Heart left ventricle (tissue), 13 donors: ENCODE data around the gene LINC01488.

Source experiments
- POLR2A ChIP-seq, 2 donors: fragments of 450-650 bp; IDR thresholded peaks; one replicate each; pipeline ENCODE4 v1.6.1; 2017; ENCODE audit warnings: antibody characterized with exemption in 2 of 2, mild to moderate bottlenecking in 2 of 2, moderate library complexity in 2 of 2
- TF ChIP-seq, protein P1 (sequence below), 12 donors: fragments of 200-600 bp; sonication (generic) in 4 of 12; IDR thresholded peaks; one replicate each; pipeline versions ENCODE4 v1.5.0 to v1.8.0; 2018 to 2022; ENCODE audit warnings: antibody characterized with exemption in 12 of 12, mild to moderate bottlenecking in 5 of 12
- donor health status: ischemic (EF 13 %, LVEDD 7.1; RV severe dilation, severe dysfunction).
- donor health status: DM: no; HTN: yes; CAD: no.
- donor health status: DM: no; HTN: no; CAD: no.
- donor health status: ischemic (EF 25% LVEDD 6.9; RV normal size, moderate dysfunction).
- donor health status: ischemic (EF 25% LVEDD 5.7; RV mildly dilated, moderate dysfunction).
- donor health status: ischemic (EF 35%, LVEDD 5.7; RV mildly dilated, moderate dysfunction).
- donor health status: nonischemic (EF 11% LVEDD 7.7; RV severe dilation, severe dysfunction).
- donor health status: DM: yes; HTN: yes; CAD: no.
- donor health status: PGD.
- donor health status: ischemic (EF 29% LVEDD 5.4; RV normal size, mild dysfunction).
- donor health status: nonischemic (EF 23%, LVEDD 6.1; RV moderate dilation, normal function).

DNA sequence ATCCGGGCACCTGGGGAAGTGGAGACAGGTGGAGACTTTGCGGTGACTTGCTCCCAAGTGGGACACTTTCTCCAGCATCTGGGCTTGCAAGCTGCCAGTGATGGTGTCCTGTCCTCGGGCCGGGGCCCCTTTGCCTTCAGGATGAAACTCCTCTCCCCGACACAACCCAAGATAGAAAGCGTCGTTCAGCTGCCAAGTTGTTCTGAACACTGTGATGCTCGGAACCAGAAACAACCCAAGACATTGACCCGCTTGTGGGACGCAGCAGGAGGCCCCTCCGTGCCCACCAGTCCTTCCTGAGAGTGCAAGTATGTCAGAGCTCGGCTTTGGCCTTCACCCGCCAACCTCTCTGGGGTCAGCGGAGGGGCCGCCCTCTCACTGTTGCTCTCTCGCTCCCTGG lies 31.3 kb downstream of the LINC01488 start:
- no peak for TF ChIP-seq POLR2A (IDR thresholded peaks at IDR 0.05)
- TF ChIP-seq, protein P1, sequence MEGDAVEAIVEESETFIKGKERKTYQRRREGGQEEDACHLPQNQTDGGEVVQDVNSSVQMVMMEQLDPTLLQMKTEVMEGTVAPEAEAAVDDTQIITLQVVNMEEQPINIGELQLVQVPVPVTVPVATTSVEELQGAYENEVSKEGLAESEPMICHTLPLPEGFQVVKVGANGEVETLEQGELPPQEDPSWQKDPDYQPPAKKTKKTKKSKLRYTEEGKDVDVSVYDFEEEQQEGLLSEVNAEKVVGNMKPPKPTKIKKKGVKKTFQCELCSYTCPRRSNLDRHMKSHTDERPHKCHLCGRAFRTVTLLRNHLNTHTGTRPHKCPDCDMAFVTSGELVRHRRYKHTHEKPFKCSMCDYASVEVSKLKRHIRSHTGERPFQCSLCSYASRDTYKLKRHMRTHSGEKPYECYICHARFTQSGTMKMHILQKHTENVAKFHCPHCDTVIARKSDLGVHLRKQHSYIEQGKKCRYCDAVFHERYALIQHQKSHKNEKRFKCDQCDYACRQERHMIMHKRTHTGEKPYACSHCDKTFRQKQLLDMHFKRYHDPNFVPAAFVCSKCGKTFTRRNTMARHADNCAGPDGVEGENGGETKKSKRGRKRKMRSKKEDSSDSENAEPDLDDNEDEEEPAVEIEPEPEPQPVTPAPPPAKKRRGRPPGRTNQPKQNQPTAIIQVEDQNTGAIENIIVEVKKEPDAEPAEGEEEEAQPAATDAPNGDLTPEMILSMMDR (IDR thresholded peaks at IDR 0.05): no peak
